ENCODE measurements around the gene SPTBN2.

Gene SPTBN2

DNA sequence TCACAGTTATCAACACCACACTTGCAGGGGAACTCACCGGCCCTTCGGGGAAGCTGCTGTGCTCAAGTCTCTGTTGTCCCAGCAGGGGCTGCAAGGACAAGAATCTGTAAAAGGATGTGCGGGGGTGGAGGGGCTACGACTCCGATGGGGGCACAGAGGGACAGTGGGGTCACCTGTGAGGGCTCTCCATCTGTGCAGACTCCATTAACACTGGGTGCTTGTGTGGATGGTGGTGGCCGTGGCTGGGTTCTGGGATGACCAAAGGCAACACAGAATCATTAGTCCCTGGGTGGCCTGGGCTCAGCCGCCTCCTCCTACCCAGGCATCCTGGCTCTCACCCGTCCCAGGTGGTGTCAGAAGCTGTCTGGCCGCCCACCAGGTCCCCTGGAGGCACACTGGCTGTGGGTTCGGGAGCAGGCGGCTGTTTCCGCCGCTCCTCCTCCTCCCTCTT, 41.2 kb downstream of the SPTBN2 start:
- H3K9ac ChIP-seq (ENCODE audit: low read depth, low read length) = no peak overlapping the region
- no peaks in the 10 kb centered on the region; the same call in 1 of the 2 replicates for H3K36me3 ChIP-seq (ENCODE audit: insufficient read depth, low read length)
- no peaks in the 10 kb centered on the region for H3K9me3 ChIP-seq (ENCODE audit: control insufficient read depth, insufficient read depth, low read length)
- no peaks in the 10 kb centered on the region; the same call in 1 of the 2 replicates for H3K4me1 ChIP-seq (ENCODE audit: insufficient read depth, low read length)

DNA sequence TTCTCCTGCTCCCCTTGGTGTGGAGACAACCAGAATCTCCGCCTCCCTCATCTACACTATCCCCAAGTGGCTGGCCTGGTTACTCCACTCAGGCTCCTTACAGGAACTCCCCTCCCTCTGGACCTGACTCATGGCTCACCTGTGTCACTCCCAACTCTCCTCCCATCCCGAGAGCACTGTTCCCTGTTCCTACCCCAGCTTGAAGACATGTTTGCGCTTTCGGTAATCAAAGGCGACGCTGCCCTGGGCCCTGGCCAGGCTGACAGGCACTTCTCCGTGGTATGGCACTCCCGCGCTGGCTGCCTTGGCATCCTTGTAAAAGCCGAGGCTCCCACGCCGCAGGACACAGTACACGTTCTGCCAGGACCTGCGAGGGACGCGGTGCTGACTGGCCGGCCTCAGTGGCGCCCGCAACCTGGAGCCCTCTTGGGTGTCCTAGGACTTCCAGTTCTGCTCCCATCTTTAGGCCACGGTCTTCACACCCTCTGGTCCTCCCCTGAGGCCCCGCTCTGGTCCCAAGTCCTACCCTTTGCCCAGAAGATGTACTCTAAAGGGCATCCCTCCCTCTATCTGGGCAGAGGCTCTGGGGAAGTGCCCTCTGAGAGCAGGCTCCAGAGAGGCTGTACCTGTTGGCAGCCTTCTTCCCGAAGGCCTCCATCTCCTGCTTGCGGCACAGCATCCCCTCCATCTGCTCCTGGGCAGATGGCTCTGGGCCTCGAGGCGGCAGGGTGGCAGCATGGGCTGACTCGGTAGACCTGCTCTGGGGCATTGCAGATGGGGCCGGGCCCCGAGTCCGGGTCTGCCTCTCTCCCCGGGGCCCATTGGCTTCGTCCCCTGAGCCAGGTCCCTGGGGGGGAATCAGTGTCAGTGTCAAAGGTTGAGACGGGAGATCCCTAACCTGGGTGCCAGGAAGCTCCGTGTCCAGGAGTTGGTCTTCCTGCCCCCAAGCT, 41.9 kb downstream of the SPTBN2 start:
- Histone ChIP-seq H3K9me3 (ENCODE audit: control insufficient read depth, insufficient read depth, low read length) (no peaks in the 10 kb centered on the region), H3K36me3 (ENCODE audit: insufficient read depth, low read length) (no peaks in the 10 kb centered on the region; the same call in 1 of the 2 replicates), H3K9ac (ENCODE audit: low read depth, low read length) (no peak overlapping the region), H3K4me1 (ENCODE audit: insufficient read depth, low read length) (no peaks in the 10 kb centered on the region; the same call in 1 of the 2 replicates)

GRCh38 chr11:66686100-66686785, 42.8 kb downstream of the SPTBN2 start:
- no peaks in the 10 kb centered on the region for H3K36me3 ChIP-seq (ENCODE audit: insufficient read depth, low read length)
- no peak overlapping the region for H3K9ac ChIP-seq (ENCODE audit: low read depth, low read length)

DNA sequence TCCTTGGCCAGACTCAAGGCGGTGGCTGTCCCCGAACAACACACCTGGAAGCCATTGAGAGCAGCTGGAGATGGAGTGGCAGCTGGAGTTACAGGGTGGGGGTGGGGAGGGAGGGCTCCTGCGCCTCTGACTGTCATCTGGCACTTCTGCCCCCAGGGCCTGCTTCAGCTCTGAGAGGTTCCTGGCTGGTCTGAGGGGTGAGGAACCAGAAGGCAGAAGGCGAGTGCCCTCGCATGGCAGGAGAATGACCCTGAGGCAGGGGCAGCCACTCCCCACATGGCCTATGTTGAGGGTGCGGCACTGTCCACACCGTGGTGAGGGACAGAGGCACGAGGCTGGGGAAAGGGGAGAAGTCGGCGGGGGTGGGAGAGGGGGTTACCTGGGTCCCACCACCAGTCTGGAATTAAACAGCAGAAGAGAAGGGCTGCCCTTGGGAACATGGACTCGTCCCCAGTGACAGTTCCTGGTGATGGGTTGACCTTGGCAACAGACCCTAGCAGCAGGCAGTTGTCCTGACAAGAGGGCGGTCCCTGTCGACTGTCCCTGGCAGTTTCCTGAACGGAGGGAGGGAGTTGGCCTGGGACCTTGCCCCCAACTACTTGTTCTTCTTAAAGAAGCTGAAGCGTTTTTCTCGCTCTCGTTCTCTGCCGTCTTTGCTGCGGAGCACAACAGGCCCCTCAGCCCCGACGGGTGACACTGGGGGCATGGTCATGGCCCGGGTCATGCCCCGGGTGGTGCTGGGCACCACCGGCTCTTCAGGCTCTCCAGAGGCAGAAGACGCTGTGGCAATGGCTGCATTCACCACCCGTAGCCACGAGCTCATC, 43.5 kb downstream of the SPTBN2 start:
- Histone ChIP-seq H3K4me1 (ENCODE audit: insufficient read depth, low read length) (no peaks in the 10 kb centered on the region; the same call in 1 of the 2 replicates), H3K9me3 (ENCODE audit: control insufficient read depth, insufficient read depth, low read length) (no peaks in the 10 kb centered on the region), H3K9ac (ENCODE audit: low read depth, low read length) (no peak overlapping the region), H3K36me3 (ENCODE audit: insufficient read depth, low read length) (no peaks in the 10 kb centered on the region)

More at GRCh38 chr11:66686100-66686785, 42.8 kb downstream of the SPTBN2 start:
- H3K9me3 ChIP-seq (ENCODE audit: control insufficient read depth, insufficient read depth, low read length) = no peaks in the 10 kb centered on the region
- no peaks in the 10 kb centered on the region; the same call in 1 of the 2 replicates for H3K4me1 ChIP-seq (ENCODE audit: insufficient read depth, low read length)

DNA sequence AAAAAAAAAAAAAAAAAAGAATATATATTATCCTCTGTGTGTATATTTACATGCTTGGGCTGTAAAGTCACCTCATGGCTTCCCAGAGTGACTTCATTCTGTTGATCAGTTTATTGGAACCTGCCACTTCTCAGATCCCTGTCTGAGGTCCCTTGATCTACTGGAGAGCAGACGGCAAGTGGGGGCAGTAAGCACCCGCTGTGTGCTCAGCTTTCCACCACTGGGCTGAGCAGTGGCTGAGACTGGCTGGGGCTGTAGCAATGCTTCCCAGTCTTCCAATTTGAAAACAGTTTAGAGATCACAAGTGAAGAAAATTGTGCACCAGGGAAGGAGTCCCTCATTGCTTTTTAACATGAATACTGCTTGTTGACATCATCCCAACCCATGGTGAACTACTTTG, 44.4 kb downstream of the SPTBN2 start:
- no peak overlapping the region for H3K9ac ChIP-seq (ENCODE audit: low read depth, low read length)
- no peaks in the 10 kb centered on the region for H3K36me3 ChIP-seq (ENCODE audit: insufficient read depth, low read length)
- H3K9me3 ChIP-seq (ENCODE audit: control insufficient read depth, insufficient read depth, low read length) = no peaks in the 10 kb centered on the region
- H3K4me1 ChIP-seq (ENCODE audit: insufficient read depth, low read length) = no peaks in the 10 kb centered on the region; the same call in 1 of the 2 replicates

- H3K9me3 ChIP-seq (ENCODE audit: control insufficient read depth, insufficient read depth, low read length) = no peaks in the 10 kb centered on the region
- no peak overlapping the region for H3K9ac ChIP-seq (ENCODE audit: low read depth, low read length)
- no peaks in the 10 kb centered on the region for H3K36me3 ChIP-seq (ENCODE audit: insufficient read depth, low read length)
- no peaks in the 10 kb centered on the region; the same call in 1 of the 2 replicates for H3K4me1 ChIP-seq (ENCODE audit: insufficient read depth, low read length)
Observed at GRCh38 chr11:66683877-66684276, 45.1 kb downstream of the SPTBN2 start.

DNA sequence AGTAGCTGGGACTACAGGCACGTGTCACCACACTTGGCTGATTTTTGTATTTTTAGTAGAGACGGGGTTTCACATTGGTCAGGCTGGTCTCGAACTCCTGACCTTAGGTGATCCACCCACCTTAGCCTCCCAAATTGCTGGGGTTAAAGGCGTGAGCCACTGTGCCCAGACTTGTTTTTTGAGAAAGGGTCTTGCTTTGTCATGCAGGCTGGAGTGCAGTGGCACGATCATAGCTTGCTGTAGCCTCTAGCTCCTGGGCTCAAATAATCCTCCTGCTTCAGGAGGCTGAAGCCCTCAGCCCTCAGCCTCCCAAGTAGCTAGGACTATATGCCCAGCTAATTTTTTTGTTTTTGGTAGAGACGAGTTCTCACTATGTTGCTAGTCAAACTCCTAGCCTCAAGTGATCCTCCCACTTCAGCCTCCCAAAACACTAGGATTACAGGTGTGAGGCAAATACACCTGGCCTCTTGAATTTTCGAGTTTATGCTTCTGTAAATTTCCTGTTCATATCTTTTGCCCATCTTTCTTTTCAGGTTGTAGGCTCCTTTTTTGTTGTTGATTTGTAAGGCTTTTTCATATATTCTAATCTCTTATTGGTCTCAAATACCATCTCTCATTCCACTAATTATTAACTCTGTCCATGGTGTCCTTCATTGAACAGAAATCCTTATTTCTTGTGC, 47.9 kb downstream of the SPTBN2 start:
- H3K9me3 ChIP-seq (ENCODE audit: control insufficient read depth, insufficient read depth, low read length) = no peaks in the 10 kb centered on the region
- H3K4me1 ChIP-seq (ENCODE audit: insufficient read depth, low read length) = peaks cover 5% of the 10 kb centered on the region; the same call in 1 of the 2 replicates
- H3K9ac ChIP-seq (ENCODE audit: low read depth, low read length) = no peak overlapping the region
- H3K36me3 ChIP-seq (ENCODE audit: insufficient read depth, low read length) = no peaks in the 10 kb centered on the region

DNA sequence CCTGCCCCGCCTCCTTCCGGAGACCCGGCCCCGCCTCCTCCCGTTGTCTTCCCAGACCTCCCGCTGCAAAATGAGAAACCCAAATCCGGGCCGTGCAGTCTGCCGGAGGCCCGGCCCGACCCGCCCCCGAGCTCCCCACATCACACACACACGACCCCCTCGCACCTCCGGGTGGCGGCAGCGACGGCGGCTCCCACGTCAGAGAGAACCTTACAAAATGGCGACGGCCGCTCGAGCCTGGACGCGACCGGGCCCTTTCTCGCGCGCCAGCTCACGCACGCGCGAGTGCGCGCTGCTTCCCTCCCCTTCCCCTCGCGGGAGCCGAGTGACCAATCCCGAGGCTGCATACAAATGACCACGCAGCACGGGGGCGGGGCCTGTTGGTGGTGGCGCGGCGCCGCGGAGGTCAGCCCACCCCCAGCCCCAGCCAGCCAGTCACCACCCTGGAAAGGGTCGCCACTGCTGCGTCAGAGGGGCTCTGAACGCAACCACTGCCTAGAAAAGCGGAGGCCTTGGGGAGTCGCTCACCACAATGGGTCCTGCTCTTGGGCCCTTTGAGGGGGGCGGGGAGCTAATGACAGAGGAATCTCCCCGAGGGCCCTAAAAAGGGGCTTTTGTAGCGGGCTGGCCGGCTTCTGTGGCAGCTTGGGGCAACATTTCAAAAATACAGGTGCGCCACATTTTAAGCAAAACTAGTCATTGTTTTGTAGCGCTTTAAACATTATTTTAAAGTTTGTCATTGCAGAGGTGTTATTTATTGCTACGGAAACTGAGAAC, 51.2 kb downstream of the SPTBN2 start, which contains the start of gene RBM4B:
TSS of gene RBM4B (minus strand) at position 289 of the 777 bp plus-strand sequence. CDS start 808 bp downstream, outside the sequence.
- Histone ChIP-seq H3K9ac (ENCODE audit: low read depth, low read length) (peak within 1 kb of the TSS; percentile 76), H3K9me3 (ENCODE audit: control insufficient read depth, insufficient read depth, low read length) (no peaks in the 10 kb centered on the region), H3K36me3 (ENCODE audit: insufficient read depth, low read length) (no peaks in the 10 kb centered on the region), H3K4me1 (ENCODE audit: insufficient read depth, low read length) (peaks cover 6% of the 10 kb centered on the region; the same call in 1 of the 2 replicates)

DNA sequence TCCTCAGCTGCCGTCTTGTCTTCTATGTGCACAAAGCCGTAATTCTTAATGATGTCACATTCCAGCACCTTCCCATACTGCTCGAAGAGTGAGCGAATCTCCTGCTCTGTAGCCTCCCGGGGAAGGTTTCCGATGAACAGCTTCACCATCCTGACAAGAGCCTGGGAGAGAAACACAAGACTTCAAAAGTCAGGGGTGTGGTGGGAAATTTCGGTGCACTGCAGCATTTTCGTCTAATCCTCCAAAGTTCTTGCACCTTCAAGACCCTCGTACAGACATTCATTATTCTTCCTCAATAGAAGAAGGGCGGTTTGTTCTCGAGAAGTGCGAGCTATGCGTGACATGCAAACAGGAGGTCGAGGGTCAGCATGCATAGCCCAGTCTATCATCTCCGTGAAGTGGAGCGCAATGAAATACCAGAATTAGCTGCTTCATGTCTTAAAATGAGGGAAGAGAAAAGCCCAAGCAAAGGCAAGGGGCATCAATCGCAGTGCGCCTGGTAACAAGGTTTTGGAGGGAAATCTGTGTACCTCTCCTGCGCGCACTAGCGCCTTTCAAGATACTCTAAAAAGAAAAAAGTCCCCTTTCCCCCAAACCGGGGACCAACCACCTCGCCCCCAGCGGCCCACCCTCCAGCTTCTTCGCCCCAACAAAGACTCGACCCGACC, 52.0 kb downstream of the SPTBN2 start:
- no peaks in the 10 kb centered on the region for H3K9me3 ChIP-seq (ENCODE audit: control insufficient read depth, insufficient read depth, low read length)
- H3K4me1 ChIP-seq (ENCODE audit: insufficient read depth, low read length) = peaks cover 6% of the 10 kb centered on the region; the same call in 1 of the 2 replicates
- peak overlapping the region; percentile 76 for H3K9ac ChIP-seq (ENCODE audit: low read depth, low read length)
- no peaks in the 10 kb centered on the region for H3K36me3 ChIP-seq (ENCODE audit: insufficient read depth, low read length)

DNA sequence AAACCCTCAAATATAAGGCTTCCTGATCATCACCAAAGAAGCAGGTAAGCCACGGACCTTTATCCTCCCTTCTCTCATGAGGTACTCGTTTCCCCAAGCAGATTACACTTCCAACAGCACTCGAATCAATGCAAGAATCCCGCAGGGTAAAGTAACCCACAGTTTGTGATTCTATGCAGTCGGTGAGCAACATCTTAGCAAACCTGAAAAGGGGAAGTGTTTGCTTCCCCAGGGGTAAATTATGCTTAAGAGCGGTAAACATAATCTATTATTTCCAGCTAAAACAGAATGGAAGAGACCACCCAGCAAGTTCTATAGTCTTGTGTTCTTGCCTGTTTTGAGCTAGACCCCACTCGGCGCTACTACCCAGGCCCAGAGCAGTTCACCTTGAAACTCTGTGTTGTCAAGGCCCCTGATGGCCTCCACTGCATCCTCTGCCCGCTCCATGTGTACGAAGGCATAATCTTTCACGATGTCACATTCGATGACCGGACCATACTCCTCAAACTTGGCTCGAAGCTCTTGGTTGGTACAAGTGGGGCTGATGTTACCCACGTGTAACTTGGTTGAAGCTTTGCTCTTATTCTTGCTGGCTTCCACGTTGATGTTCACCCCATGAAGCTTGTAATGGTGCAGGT, 52.6 kb downstream of the SPTBN2 start:
- Histone ChIP-seq H3K9me3 (ENCODE audit: control insufficient read depth, insufficient read depth, low read length) (no peaks in the 10 kb centered on the region), H3K9ac (ENCODE audit: low read depth, low read length) (peak overlapping the region; percentile 76; the same call in 1 of the 2 replicates), H3K4me1 (ENCODE audit: insufficient read depth, low read length) (peaks cover 6% of the 10 kb centered on the region; the same call in 1 of the 2 replicates), H3K36me3 (ENCODE audit: insufficient read depth, low read length) (no peaks in the 10 kb centered on the region)

GRCh38 chr11:66674964-66675602, 53.9 kb downstream of the SPTBN2 start:
- Histone ChIP-seq H3K9ac (ENCODE audit: low read depth, low read length) (no peak overlapping the region), H3K9me3 (ENCODE audit: control insufficient read depth, insufficient read depth, low read length) (no peaks in the 10 kb centered on the region), H3K4me1 (ENCODE audit: insufficient read depth, low read length) (peaks cover 6% of the 10 kb centered on the region; the same call in 1 of the 2 replicates), H3K36me3 (ENCODE audit: insufficient read depth, low read length) (no peaks in the 10 kb centered on the region)

GRCh38 chr11:66670816-66671215, 58.2 kb downstream of the SPTBN2 start:
- Histone ChIP-seq H3K9me3 (ENCODE audit: control insufficient read depth, insufficient read depth, low read length) (no peaks in the 10 kb centered on the region), H3K4me1 (ENCODE audit: insufficient read depth, low read length) (no peaks in the 10 kb centered on the region), H3K36me3 (ENCODE audit: insufficient read depth, low read length) (peaks cover 25% of the 10 kb centered on the region)

More at GRCh38 chr11:66670816-66671215, 58.2 kb downstream of the SPTBN2 start:
- H3K9ac ChIP-seq (ENCODE audit: low read depth, low read length) = no peak overlapping the region
